Forelimb muscle (tissue), 1 donor: ENCODE results near the gene SORCS2. TPM values are rescaled to one million over a fixed set of nuclear protein-coding genes. Genes with fewer than 3 reads are reported as not detected.
"Not testable (repeated sequence)": the region's sequence is repeated elsewhere in the genome, so short reads cannot be mapped to it uniquely, and the experiment has no call there.

ENCODE experiments used
- DNase-seq: peaks from one replicate; pipeline ENCODE4 v3.0.0-alpha.2; 2013; ENCODE audit warnings: low read depth
- polyA plus RNA-seq: library from polyadenylated mRNA; unstranded; fragments of 120-200 nt; gene quantifications from one replicate; pipeline ENCODE4 v1.2.1, GENCODE V29; 2013; ENCODE audit not compliant: insufficient read length

The SORCS2 gene
- polyA plus RNA-seq, 1 donor: 8.8 TPM

DNA sequence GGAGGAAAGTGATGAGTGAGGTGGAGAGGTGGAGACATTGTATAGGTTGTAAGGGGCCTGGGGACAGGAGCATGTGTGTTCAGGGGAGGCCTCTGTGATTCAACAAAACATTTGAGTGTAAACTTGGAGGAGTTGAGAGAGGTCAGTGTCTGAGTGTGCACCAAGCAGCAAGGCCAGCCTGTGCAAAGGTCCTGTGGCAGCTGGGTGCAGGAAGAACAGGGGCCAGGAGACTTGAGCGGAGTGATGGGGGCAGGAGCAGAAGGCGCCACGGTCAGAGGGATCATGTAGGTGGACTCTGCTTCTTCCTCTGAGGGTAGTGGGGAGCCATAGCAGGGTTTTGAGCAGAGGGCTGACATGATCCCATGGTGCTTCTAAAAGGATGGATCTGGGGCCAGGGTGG, 252.0 kb downstream of the SORCS2 start:
- DNase-seq: no peak

DNA sequence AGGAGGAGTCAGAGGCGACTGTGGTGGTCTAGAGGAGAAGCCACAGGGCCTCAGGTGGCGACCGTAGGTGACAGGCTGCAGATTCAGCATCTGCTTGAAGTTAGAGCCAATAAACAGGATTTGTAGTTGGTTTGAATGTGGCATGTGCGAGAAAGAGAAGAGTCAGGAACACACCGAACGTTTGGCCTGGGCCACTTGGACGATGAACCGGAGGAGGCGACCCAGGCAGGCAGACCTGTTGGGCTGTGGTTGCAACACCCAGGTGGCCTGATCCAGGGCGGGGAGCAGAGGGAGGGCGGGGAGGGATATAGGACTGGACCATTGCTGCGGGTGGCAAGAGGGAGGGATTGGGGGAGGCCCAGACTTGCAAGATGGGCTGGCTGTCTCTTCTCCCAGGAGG, 252.4 kb downstream of the SORCS2 start:
- DNase-seq: no peak

DNA sequence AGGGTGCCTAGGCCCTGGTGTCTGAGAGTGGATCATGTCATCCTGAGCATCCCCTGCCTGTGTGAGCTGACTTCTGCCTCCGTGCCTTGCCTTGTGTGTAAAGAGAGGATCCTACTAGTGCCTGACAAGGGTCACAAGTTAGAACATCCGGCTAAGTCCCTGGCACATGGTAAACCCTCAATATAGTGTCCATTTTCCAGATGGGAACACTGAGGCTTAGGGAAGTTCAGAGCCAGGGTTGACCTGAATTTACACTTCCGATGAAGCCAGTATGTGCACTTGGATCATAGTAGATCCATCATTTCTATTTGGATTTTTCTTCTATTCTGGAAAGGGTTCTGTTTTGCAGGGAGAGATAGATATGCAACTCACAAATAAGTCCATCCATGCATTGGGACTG, 254.9 kb downstream of the SORCS2 start:
- no peak for DNase-seq

DNA sequence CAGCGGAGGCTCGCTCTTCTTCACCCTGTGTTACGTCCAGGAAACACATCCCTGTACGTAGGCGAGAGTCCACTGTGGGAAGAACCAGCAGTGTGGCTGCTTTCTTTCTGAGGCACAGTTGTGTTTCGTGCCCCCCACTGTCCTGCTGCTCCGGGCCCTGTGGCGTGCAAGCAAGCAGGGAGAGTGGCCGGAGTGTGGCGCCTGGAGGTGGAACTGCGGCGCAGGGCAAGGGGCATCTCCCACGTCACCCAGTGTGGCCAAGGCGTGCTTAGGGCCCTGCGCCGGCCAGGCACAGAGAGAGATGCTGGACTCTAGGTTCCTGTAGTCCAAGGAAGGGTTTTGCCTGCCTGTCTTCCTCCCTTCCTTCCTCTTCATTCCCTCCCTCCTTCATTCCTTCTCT, 255.7 kb downstream of the SORCS2 start:
- no peak for DNase-seq

DNA sequence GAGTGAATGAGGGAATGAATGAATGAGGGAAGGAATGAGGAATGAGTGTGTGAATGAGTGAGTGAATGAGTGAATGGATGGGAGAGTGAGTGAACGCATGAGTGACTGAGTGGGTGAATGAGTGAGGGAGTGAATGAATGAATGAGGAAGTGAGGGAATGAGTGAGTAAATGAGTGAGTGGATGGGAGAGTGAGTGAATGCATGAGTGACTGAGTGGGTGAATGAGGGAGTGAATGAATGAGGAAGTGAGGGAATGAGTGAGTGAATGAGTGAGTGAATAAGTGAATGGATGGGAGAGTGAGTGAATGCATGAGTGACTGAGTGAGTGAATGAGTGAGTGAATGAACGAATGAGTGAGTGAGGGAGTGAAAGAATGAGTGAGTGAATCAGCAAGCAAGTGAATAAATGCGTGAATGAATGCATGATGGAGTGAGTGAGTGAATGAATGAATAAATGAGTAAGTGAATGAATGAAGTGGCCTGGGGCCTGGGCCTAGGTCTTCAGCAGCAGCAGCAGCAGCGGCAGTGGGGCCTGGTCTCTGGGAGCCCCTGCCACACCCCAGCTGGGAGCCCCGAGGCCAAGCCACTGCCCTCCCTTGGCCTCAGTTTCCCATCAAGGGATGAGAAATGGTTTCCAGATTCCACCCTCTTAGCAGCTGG, 258.6 kb downstream of the SORCS2 start:
- no peak for DNase-seq

DNA sequence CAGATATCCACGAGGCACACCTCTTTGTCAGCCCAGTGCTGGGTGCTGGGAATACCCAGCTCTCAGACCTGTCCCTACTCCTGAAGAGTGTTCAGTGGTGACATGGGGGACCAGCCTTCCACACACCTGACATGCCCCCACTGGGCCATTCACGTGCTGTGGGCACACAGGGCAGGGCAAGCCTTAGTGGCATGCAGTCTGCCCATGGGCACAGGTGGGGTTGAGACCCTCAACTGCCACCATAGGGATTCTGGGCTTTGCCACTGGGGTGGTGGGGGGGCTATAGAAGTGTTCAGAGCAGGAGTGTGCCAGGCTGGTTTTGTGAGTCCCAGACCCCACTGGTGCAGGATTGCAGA, 259.1 kb downstream of the SORCS2 start:
- DNase-seq: no peak

DNA sequence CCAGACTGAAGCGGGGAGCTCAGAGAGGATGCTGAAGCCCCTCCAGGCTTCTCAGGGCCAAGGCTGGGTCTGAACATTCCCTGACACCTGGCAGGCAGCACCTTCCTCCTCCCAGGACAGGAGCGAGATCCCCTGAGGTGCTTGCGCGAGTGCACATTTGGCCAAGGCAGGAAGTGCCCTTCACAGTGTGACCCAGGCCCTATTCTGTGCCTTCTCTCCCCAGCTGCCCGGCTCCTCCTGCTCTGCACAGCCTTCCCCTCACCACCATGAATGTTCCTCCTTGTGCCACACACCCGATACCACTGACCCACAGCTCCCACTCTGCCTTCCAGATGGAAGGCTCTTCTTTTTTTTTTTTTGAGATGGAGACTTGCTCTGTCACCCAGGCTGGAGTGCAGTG, 259.5 kb downstream of the SORCS2 start:
- DNase-seq: no peak

DNA sequence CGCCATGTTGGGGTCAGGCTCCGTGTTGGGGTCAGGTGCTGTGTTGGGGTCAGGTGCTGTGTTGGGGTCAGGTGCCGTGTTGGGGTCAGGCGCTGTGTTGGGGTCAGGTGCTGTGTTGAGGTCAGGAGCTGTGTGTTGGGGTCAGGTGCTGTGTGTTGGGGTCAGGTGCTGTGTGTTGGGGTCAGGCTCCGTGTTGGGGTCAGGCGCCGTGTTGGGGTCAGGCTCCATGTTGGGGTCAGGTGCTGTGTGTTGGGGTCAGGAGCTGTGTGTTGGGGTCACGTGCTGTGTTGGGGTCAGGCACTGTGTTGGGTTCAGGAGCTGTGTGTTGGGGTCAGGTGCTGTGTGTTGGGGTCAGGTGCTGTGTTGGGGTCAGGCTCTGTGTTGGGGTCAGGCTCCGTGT, 260.5 kb downstream of the SORCS2 start:
- DNase-seq: not testable (repeated sequence)

DNA sequence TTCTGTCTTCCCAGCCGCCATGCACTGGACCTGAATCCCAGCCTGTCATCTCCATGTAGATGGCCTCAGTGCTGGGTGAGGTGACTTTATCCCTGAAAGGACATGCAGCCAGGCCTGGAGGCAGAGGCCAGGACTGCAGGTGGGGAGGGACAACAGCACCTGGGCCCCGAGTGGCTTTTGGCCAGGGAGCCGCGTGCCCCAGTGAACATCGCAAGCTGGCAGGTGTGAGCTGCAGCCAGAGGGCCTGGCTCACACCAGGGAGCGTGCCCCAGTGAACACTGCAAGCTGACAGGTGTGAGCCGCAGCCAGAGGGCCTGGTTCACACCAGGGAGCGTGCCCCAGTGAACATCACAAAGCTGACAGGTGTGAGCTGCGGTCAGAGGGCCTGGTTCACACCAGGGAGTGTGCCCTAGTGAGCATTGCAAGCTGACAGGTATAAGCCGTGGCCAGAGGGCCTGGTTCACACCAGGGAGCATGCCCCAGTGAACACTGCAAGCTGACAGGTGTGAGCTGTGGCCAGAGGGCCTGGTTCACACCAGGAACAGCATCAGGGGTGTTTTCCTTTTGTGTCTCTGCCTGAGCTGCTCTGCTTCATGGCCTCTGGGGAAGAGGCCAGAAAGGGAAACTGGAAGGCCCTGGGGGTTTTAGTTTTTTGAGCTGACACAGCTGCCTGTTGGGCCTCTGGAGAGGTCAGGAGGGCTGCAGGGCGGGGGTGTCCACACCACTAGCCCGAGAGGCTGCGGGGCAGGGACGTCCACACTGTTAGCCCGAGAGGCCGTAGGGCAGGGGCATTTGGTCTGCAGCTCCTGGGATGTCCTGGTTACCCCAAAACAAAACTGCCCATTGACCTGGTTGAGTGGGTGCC, 265.1 kb downstream of the SORCS2 start:
- DNase-seq: no peak

DNA sequence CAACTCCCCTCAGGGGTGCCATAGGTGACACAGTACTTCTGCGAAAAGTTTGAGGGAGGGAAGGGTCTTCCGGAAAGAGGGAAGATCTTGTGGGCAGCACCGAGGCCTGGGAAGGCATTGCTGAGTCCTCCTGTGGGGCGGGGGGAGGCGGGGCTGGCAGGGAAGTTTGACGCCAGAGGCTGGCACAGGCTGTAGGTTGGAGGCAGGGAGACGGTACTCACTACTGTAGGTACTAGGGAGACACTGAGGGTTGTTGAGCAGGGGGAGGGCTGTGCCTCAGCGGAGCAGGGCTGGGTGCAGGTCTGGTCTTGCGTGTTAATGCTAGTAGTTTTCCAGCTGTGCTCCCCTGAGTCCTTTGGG, 265.7 kb downstream of the SORCS2 start:
- no peak for DNase-seq

DNA sequence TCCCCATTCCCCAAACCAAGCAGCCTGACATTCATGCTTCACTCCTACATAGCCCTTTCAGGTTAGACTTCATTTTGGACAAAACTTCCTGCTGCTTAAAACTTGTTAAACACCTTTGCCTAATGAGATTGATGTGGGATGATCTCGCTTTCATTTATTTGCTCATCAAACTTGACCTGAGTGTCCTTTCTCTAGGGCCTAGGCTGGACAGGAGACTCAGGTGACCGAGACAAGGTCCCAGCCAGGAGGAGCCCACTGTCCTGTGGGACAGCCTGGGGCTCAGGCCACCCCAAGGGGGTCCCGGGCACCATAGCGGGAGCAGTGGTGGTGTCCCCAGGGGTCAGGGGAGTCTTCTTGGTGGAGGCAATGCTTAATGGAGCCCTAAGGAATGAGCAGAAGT, 266.1 kb downstream of the SORCS2 start:
- DNase-seq: no peak

DNA sequence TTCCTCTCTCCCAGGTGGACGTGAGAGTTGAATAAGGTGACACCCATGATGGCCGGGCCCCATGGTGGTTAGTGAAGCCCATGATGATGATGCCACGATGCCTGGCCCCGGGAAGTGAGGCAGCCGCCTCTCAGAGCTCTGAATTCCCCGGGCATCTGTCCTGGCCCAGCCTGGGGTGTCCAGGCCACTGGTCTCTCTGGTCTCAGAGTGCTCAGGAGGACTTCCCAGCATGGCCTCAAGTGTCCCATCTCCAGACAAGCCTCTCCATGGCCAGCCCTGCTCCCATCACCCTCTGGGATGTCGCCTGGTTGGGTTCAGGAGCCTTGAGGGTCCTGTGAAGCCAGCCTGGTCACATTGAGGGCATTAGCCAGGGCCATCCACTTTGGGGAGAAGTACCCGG, 267.1 kb downstream of the SORCS2 start:
- no peak for DNase-seq

DNA sequence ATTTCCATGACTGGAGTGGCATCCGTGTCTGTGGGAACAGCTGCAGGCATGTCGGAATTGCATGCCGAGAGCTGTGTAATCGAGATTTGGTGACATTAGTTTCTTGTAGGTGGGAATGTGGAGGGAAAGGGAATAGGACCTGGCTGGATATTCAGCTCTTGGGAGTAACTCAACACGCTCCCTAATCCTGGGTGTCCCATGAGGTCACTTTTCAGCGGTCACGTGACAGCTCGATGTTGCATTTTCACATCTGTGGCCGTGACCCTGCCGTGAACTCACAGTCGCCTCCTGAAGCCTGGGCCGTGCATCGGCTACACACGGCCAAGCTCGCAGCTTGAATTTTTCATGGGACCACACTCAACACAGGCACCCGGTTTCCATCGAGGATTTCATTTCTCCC, 268.2 kb downstream of the SORCS2 start:
- DNase-seq: peak; percentile 32

DNA sequence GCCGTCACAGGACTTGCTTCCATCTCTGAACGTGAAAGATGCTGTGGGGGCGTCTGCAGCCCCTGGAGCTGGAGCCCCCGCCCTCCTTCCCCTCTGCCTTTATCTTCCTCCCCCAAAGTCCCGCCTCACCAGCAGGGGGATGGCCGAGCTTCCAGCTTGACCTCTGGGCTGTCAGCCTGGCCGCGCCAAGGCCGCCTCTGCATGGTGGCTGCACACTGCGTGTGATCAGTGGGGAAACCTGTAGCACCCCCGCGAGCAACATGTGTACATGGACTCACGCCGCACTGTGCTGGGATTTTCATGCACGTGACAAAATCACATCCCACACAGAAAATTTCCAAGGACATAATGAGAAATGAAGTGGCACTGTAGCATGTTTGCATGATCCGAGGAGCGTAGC, 268.9 kb downstream of the SORCS2 start:
- DNase-seq: no peak

DNA sequence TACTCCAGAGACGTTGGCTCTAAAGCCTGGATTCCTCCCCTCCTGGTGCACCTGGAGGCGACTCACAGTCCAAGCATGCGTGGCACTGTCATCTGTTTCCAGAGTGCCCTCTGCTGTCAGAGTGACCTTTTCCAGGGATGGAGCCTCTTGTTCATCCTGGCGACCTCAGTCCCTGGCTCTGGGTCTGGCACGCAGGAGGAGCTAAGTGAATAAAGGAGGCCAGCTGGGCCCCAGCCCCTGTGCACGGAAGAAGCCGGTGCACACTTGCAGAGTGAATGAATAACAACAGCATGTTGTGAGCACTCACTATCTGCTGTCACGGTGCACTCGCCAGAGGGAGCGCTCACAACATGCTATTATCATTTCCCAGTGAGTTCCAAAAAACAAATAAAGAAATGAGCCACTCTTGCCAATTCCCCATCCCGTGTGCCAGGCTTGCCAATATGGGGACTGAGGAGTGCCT, 270.2 kb downstream of the SORCS2 start:
- no peak for DNase-seq

DNA sequence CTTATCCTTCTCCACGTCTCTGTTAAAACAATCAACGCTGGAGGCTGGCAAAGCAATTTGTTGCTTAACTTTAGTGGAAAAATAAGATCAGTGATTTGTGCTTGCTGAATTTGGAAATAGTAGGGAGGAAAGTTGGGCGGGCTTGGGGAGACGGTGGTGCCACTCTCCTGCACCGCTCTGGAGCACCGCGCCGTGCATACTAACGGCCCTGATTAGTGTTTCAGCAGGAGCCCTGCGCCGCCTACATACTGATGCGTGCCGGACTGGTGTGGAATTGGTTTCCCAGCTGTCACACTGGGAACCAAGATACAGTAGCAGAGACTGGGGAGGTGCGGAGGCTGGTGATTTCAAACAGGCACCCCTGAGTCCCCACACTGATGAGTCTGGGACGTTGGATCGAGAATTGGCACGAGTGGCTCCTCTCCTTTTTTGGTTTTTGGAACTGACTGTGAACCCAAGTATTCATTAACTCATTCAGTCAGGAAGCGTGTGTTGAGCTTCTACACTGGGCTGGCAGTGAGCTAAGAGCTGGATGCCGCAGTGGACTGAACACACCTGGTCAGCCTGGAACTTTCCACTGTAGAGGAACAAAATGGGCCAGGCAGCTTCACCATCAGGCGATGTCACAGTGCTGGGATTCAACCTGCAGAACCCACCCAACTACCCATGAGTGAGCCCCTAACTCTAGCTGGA, 271.4 kb downstream of the SORCS2 start:
- DNase-seq: no peak

DNA sequence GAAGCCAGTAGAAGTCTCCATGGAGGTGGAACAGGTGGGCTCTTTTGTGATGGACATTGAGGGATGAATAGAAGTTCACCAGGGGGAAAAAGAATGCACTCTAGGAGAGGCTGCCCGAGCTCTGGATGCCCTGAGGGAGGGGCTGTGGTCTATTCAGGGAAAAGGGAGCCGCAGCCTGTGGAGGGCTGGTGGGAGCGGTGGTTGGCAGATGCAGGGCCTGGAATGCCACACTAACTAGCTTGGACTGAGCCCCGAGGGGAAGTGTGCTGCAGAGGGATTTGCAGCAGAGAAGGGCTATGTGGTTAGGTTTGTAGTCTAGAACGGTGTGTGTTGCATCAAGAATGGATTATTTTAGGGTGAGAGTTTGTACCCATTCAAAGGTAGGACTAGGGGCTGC, 271.9 kb downstream of the SORCS2 start:
- no peak for DNase-seq

DNA sequence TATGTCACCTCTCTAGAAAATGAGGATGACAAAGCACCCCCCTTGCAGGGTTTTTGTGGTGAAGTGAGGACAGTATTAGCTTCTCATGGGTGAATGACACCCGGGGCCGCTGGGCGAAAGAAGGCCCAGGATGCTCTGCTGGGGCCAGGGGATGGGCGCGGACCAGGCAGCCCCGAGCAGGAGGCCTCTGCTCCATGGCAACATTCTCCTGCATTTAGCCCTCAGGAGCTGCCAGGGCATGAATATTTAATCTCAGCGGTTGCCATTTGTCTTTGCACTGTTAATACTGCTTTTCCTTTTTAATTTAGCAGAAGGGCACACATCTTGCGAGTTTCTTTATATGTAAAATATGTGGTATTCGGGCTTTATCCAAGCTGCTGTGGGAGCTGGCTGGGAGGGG, 272.7 kb downstream of the SORCS2 start:
- no peak for DNase-seq

DNA sequence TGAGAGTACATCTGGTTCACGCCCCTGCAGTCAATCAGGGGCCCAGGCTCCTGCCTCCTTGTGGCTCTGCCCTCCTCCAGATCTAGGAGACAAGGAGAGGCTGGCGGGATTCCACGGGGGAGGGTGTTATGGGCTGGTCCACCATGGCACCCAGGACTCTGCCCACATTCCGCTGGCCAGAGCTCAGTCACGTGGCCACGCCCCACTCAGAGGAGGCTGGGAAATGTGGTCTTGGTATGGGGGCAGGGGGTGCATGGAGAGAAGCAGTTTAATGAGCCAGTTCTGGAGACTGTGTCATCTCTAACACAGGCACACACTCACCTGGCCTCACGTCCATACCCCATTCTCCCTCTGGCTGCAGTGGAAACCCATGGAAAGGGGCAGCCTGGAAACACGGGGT, 273.9 kb downstream of the SORCS2 start:
- DNase-seq: no peak

DNA sequence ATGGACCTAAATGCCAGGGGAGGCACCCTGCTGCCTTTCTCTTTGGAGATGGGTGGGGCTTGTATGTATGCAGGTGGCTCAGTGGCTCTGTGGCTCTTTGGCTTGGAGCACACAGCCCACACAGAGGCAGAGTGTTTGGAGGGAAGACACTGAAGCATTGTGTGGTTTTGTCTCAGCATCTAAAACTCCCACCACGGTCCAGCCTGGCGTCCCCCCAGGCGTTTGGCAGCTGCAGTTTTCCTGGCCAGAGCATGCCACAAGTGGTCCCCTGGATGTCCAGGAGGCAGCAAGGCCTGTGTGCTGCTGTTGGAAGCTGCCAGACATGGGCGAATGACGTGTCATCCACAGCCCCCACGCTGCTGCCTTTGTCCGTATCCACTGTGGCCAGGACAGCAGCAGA, 274.6 kb downstream of the SORCS2 start:
- DNase-seq: no peak

DNA sequence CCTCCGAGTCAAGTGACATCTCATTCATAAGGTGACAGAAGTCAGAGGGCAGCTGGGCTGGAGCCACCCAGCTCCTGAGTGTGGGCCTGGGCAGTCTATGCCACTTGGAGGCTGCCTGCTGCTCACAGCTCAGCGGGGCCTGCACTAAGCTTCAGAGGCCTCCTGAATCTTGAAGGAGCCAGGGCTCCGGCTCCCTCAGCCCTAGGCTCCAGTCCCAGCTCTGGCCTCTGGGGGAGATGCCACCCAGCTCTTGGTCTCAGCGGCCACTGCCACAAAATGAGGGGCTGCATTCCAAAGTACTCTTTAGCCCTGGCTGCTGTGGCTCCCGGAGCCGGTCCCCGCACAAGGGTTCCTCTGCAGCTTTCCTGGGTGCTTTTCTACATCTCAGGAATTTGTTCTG, 275.1 kb downstream of the SORCS2 start:
- no peak for DNase-seq

DNA sequence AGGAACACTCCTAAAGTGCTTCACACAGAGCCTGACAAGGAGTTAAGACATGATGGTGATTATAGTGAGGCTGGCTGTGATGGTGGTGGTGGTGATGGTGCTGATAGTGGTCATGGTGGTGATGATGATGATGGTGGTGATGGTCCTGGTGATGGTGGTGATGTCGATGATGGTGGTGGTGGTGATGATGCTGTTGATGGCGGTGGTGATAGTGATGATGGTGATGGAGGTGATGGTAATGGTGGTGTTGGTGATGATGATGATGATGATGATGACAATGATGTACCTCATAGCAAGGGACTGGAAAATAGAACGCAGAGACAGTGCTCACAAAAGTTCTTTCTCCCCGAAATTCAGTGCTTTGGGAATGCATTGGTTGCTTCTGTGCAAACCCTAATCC, 276.7 kb downstream of the SORCS2 start:
- DNase-seq: no peak

DNA sequence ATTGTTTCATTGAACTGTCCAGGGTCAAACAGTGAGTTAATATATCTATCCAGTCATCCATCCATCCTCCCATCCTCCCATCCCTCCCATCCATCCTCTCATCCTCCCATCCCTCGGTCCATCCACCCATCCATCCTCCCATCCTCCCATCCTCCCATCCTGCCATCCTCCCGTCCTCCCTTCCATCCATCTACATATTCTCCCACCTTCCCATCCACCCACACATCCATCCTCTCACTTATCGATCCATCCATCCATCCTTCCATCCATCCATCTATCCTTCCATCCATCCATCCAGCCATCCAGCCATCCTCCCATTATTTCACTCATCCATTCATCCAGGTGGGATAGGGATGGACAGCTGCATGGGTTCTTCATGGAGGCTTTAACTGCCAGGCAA, 277.8 kb downstream of the SORCS2 start:
- DNase-seq: no peak
